GM12865 (cell line): ENCODE measurements around the gene MAP3K21.

Source experiments
- DNase-seq: peaks from one replicate; pipeline ENCODE4 v3.0.0; 2010; ENCODE audit warnings: low read depth
- H3K4me3 ChIP-seq: 2 replicates; pipeline ENCODE4 v1.5.1; 2011; ENCODE audit warnings: mild to moderate bottlenecking, low read depth, low read length, control low read depth
- TF ChIP-seq, protein P1 (sequence below): IDR thresholded peaks from 2 replicates; pipeline ENCODE4 v1.5.1; 2011; ENCODE audit warnings: low read length, control low read depth, low read depth, inconsistent platforms; ENCODE audit not compliant: insufficient read depth; ENCODE audit errors: missing control alignments

MAP3K21 gene

GRCh38 chr1:233334092-233334491 is 6.6 kb downstream of the MAP3K21 start:
- TF ChIP-seq, protein P1, sequence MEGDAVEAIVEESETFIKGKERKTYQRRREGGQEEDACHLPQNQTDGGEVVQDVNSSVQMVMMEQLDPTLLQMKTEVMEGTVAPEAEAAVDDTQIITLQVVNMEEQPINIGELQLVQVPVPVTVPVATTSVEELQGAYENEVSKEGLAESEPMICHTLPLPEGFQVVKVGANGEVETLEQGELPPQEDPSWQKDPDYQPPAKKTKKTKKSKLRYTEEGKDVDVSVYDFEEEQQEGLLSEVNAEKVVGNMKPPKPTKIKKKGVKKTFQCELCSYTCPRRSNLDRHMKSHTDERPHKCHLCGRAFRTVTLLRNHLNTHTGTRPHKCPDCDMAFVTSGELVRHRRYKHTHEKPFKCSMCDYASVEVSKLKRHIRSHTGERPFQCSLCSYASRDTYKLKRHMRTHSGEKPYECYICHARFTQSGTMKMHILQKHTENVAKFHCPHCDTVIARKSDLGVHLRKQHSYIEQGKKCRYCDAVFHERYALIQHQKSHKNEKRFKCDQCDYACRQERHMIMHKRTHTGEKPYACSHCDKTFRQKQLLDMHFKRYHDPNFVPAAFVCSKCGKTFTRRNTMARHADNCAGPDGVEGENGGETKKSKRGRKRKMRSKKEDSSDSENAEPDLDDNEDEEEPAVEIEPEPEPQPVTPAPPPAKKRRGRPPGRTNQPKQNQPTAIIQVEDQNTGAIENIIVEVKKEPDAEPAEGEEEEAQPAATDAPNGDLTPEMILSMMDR: no peak
- H3K4me3 ChIP-seq: no peak overlapping the region
- no peak for DNase-seq

- TF ChIP-seq, protein P1: no peak
Measured at GRCh38 chr1:233336554-233337456, 9.3 kb downstream of the MAP3K21 start.

GRCh38 chr1:233337505-233337904 is 10.0 kb downstream of the MAP3K21 start:
- no peak for DNase-seq
- H3K4me3 ChIP-seq: no peak overlapping the region
- TF ChIP-seq, protein P1: no peak

More at GRCh38 chr1:233336554-233337456, 9.3 kb downstream of the MAP3K21 start:
- DNase-seq: no peak
- no peak overlapping the region for H3K4me3 ChIP-seq

GRCh38 chr1:233338102-233338501 is 10.6 kb downstream of the MAP3K21 start:
- TF ChIP-seq, protein P1: no peak
- no peak for DNase-seq
- H3K4me3 ChIP-seq: no peak overlapping the region

DNA sequence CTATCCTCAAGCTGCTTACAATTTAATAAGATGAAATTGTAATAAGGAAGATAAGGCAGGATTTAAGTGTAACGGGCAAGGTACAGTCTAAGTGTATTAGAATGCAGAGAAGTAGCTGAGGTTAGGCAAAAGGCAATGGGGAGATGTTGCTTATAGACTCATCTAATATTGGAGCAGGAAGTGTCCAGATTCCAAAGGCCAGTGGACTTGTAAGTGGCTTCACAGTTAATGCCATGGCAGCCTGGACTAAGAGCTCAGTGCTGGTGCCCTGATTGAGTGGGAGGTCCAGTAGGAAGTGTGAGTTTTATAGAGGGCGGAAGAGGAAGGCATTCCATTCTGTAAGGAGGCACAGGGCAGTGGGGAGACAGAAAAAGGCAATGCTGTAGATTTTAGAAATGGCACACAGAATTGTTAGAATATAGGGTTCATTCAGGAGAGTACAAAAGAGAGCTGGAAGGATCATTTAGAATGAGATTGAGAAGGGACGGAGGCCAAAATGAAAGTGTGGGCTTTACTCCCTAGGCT is 12.6 kb downstream of the MAP3K21 start:
- TF ChIP-seq, protein P1: no peak
- no peak overlapping the region for H3K4me3 ChIP-seq
- no peak for DNase-seq

DNA sequence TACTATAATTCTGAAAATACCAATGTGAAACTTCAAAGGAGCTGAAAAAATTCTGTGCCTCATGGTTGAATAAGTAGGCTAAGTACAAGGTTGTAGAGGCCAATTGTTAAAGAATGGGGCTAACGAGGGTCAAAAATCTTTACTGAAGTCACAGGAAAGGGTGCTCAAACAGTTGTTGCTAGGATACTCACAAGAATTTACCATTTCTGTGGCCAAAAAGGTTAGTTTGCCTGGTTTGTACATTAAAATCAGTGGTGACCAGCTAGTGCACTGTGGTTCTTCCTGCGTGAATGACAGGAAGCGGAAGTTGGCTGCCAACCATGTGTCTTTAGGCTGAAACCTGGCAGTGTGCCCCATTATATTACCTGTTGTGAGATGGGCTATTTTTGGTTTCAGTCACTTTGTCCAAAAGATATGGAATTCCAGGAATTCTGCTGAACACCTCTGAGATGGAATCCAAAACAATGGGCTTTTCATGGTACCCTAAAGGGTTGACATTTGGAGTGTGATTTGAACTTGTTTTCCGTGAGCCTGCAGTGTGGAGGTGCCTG is 13.5 kb downstream of the MAP3K21 start:
- TF ChIP-seq, protein P1: no peak
- DNase-seq: no peak
- no peak overlapping the region for H3K4me3 ChIP-seq
